HCT116 (cell line): Measurements from ENCODE around the gene FAM237B. TPM values are rescaled to one million over a fixed set of nuclear protein-coding genes. Genes with fewer than 3 reads are reported as not detected.

Experiments used
- ATAC-seq: fragments of 200-7000 bp; cut with Tn5 transposase; 2 replicates; pipeline ENCODE4 v1.9.1; 2020; ENCODE audit warnings: mild to moderate bottlenecking, moderate library complexity
- BruUV-seq: library from RNA; stranded (reverse); fragments of 400-500 nt; replicated peaks from 2 replicates; lab custom pipeline; 2021; lab: Mats Ljungman, UMichigan
- CTCF ChIA-PET: fragments of 300-600 bp; sonication (Branson Sonifier 250); formaldehyde crosslinking; loops from one replicate; lab custom pipeline; 2021; ENCODE audit warnings: antibody characterized with exemption; lab: Charles Lee
- POLR2A ChIA-PET: fragments of 300-600, 350-600 bp; sonication (Branson Sonifier 250); formaldehyde crosslinking; loops from one replicate; lab custom pipeline; 2021; ENCODE audit warnings: antibody characterized with exemption; lab: Charles Lee
- RAD21 ChIA-PET, 2 experiments: fragments of 300-600 bp; sonication (Branson Sonifier 250); formaldehyde crosslinking; loops; one replicate each; lab custom pipeline; 2023; ENCODE audit warnings: low total read pairs in 2 of 2; ENCODE audit not compliant: uncharacterized antibody in 2 of 2, unreplicated experiment in 2 of 2, low non-redundant PET in 1 of 2; lab: Charles Lee
- DNase-seq: peaks from one replicate; pipeline ENCODE4 v3.0.0-alpha.2; 2010; ENCODE audit warnings: low read depth, low spot score
- H2AFZ ChIP-seq: fragments of 200-600 bp; shearing (Covaris generic), sonication (generic); 2 replicates; pipeline ENCODE4 v1.6.1; 2017; ENCODE audit warnings: low read depth, mixed run types, mixed read lengths, antibody characterized with exemption, low read length; ENCODE audit not compliant: poor library complexity, severe bottlenecking
- H3K27ac ChIP-seq: 2 replicates; pipeline ENCODE4 v1.5.1; 2012; ENCODE audit warnings: low read depth, low read length
- H3K27me3 ChIP-seq: fragments of 200-600 bp; sonication (generic); 2 replicates; pipeline ENCODE4 v1.6.1; 2016; ENCODE audit warnings: mixed run types, low read length, mixed read lengths; ENCODE audit not compliant: insufficient read depth
- H3K36me3 ChIP-seq, 2 experiments: fragments of 200-500 bp in 1 of 2; fragments of 200-600 bp in 1 of 2; sonication (Bioruptor generic) in 1 of 2; sonication (generic) in 1 of 2; 2 replicates each; pipeline versions ENCODE4 v1.5.1 to v1.6.1; 2014 to 2016; ENCODE audit warnings: low read length in 2 of 2, inconsistent platforms in 1 of 2, mixed read lengths in 1 of 2, mixed run types in 1 of 2; ENCODE audit not compliant: insufficient read depth in 2 of 2, control insufficient read depth in 1 of 2
- H3K4me1 ChIP-seq, 2 experiments: fragments of 200-600 bp in 1 of 2; sonication (generic) in 1 of 2; 2 replicates each; pipeline versions ENCODE4 v1.5.1 to v1.6.1; 2012 to 2017; ENCODE audit warnings: low read length in 2 of 2, inconsistent platforms in 1 of 2, mild to moderate bottlenecking in 1 of 2, mixed read lengths in 1 of 2, mixed run types in 1 of 2, moderate library complexity in 1 of 2; ENCODE audit not compliant: insufficient read depth in 2 of 2, control insufficient read depth in 1 of 2
- H3K4me2 ChIP-seq: fragments of 200-600 bp; sonication (generic); 2 replicates; pipeline ENCODE4 v1.6.1; 2017; ENCODE audit warnings: mixed run types, low read length, mixed read lengths
- H3K4me3 ChIP-seq, 2 experiments: fragments of 200-600 bp in 1 of 2; sonication (generic) in 1 of 2; replicated peaks in 1 of 2; 2 replicates each; pipeline ENCODE4 v1.5.1; 2011 to 2016; ENCODE audit warnings: low read length in 2 of 2, control low read depth in 1 of 2, low read depth in 1 of 2, mild to moderate bottlenecking in 1 of 2, mixed read lengths in 1 of 2, mixed run types in 1 of 2
- H3K79me2 ChIP-seq: fragments of 200-600 bp; sonication (generic); 2 replicates; pipeline ENCODE4 v1.6.1; 2017; ENCODE audit warnings: mild to moderate bottlenecking, mixed run types, low read length, moderate library complexity, mixed read lengths; ENCODE audit not compliant: insufficient read depth
- H3K9ac ChIP-seq: fragments of 200-600 bp; sonication (generic); 2 replicates; pipeline ENCODE4 v1.6.1; 2016; ENCODE audit warnings: low read length, mixed read lengths
- H3K9me2 ChIP-seq: fragments of 200-600 bp; sonication (generic), shearing (Covaris generic); 2 replicates; pipeline ENCODE4 v1.6.1; 2017; ENCODE audit warnings: mixed run types, mild to moderate bottlenecking, moderate library complexity; ENCODE audit not compliant: insufficient read depth
- H3K9me3 ChIP-seq, 2 experiments: fragments of 200-500 bp in 1 of 2; fragments of 200-600 bp in 1 of 2; sonication (Bioruptor generic) in 1 of 2; sonication (generic) in 1 of 2; 2 replicates each; pipeline ENCODE4 v1.6.1; 2014 to 2017; ENCODE audit warnings: low read length in 2 of 2, mixed read lengths in 2 of 2, inconsistent platforms in 1 of 2, low read depth in 1 of 2, mild to moderate bottlenecking in 1 of 2, mixed run types in 1 of 2, moderate library complexity in 1 of 2; ENCODE audit not compliant: control insufficient read depth in 1 of 2, insufficient read depth in 1 of 2
- H4K20me1 ChIP-seq: fragments of 200-600 bp; sonication (generic), shearing (Covaris generic); 2 replicates; pipeline ENCODE4 v1.6.1; 2017; ENCODE audit warnings: mixed run types, mild to moderate bottlenecking, moderate library complexity; ENCODE audit not compliant: insufficient read depth
- ATF3 ChIP-seq: IDR thresholded peaks from 2 replicates; pipeline ENCODE4 v1.6.1; 2012
- CTCF ChIP-seq, 3 experiments: fragments of 200-600 bp in 1 of 3; sonication (generic) in 1 of 3; IDR thresholded peaks in 2 of 3; conservative IDR thresholded peaks in 1 of 3; 2 replicates each; pipeline ENCODE4 v1.5.1; 2012 to 2017; ENCODE audit warnings: low read depth in 2 of 3, low read length in 2 of 3, antibody characterized with exemption in 1 of 3, borderline replicate concordance in 1 of 3, control low read depth in 1 of 3, mild to moderate bottlenecking in 1 of 3, mixed read lengths in 1 of 3, mixed run types in 1 of 3, moderate library complexity in 1 of 3; ENCODE audit not compliant: insufficient read depth in 1 of 3
- EGR1 ChIP-seq: IDR thresholded peaks from 2 replicates; pipeline ENCODE4 v1.6.1; 2012; ENCODE audit warnings: low read depth
- EZH2 ChIP-seq: fragments of 200-600 bp; sonication (generic); IDR thresholded peaks from 2 replicates; pipeline ENCODE4 v1.6.1; 2017; ENCODE audit warnings: antibody characterized with exemption, mixed run types
- FOSL1 ChIP-seq: IDR thresholded peaks from 2 replicates; pipeline ENCODE4 v1.6.1; 2012; ENCODE audit warnings: low read depth
- JUND ChIP-seq: IDR thresholded peaks from 2 replicates; pipeline ENCODE4 v1.6.1; 2012
- MAX ChIP-seq: IDR thresholded peaks from 2 replicates; pipeline ENCODE4 v1.6.1; 2012
- RAD21 ChIP-seq: IDR thresholded peaks from 2 replicates; pipeline ENCODE4 v1.6.1; 2012; ENCODE audit warnings: low read depth, mild to moderate bottlenecking
- REST ChIP-seq: IDR thresholded peaks from 2 replicates; pipeline ENCODE4 v1.6.1; 2012; ENCODE audit warnings: low read depth
- SIN3A ChIP-seq: IDR thresholded peaks from 2 replicates; pipeline ENCODE4 v1.6.1; 2012; ENCODE audit warnings: low read depth
- SP1 ChIP-seq: IDR thresholded peaks from 2 replicates; pipeline ENCODE4 v1.6.1; 2012; ENCODE audit warnings: low read depth
- YY1 ChIP-seq: IDR thresholded peaks from 2 replicates; pipeline ENCODE4 v1.6.1; 2011; ENCODE audit warnings: low read length, low read depth, moderate library complexity, mild to moderate bottlenecking; ENCODE audit not compliant: insufficient replicate concordance; ENCODE audit errors: extremely low read depth
- ZBTB33 ChIP-seq: IDR thresholded peaks from 2 replicates; pipeline ENCODE4 v1.6.1; 2011; ENCODE audit warnings: mild to moderate bottlenecking, low read length, moderate library complexity; ENCODE audit not compliant: insufficient replicate concordance; ENCODE audit errors: extremely low read depth
- ZFX ChIP-seq: fragments of 450-650 bp; IDR thresholded peaks from 2 replicates; pipeline ENCODE4 v1.6.1; 2017
- ZNF274 ChIP-seq: fragments of 200-500 bp; sonication (Bioruptor generic); IDR thresholded peaks from 2 replicates; pipeline ENCODE4 v1.6.1; 2014; ENCODE audit warnings: mild to moderate bottlenecking, low read depth, low read length, inconsistent platforms
- intact Hi-C: fragments of 100-400 bp; cut with micrococcal nuclease; formaldehyde crosslinking; loops from 2 replicates; pipeline ENCODE4 v1.10.0; 2022
- total RNA-seq: library from RNA; stranded (reverse); gene quantifications from one replicate; pipeline ENCODE4 v1.2.1, GENCODE V29; 2021; ENCODE audit not compliant: unreplicated experiment

Gene FAM237B
- total RNA-seq, 1 experiment from 2014 or later: not detected

GRCh38 chr7:90326500-90326899, 5.4 kb upstream of the FAM237B start:
- no peaks in the 10 kb centered on the region; the same call in 1 of the 2 replicates for H3K9me2 ChIP-seq
- ATAC-seq: no peak
- CTCF ChIA-PET: no interaction called here
- no peak overlapping the region for H3K9ac ChIP-seq
- H3K4me2 ChIP-seq: no peak overlapping the region
- H2AFZ ChIP-seq: no peak overlapping the region
- POLR2A ChIA-PET: no interaction called here
- H3K4me1 ChIP-seq: no peaks in the 10 kb centered on the region
- no peak for TF ChIP-seq YY1
- TF ChIP-seq SIN3A: no peak
- TF ChIP-seq ZBTB33: no peak
- TF ChIP-seq SP1: no peak
- no peak for TF ChIP-seq CTCF (IDR thresholded peaks at IDR 0.05 in 2 of 3, conservative IDR thresholded peaks at IDR 0.05 in 1 of 3; ENCODE audit: borderline replicate concordance in 1 of 3, insufficient read depth in 1 of 3, low read depth in 2 of 3, low read length in 2 of 3)
- TF ChIP-seq MAX: no peak
- no peak for TF ChIP-seq FOSL1
- TF ChIP-seq JUND: no peak
- no peak for TF ChIP-seq EZH2
- TF ChIP-seq EGR1: no peak
- TF ChIP-seq REST: no peak
- TF ChIP-seq ATF3: no peak
- TF ChIP-seq ZNF274: no peak
- TF ChIP-seq RAD21: no peak
- TF ChIP-seq ZFX: no peak
- TF ChIP-seq, all 23 proteins: peak for 0
- no peaks in the 10 kb centered on the region for H3K9me3 ChIP-seq
- no peak for DNase-seq
- no peaks in the 10 kb centered on the region for H3K27me3 ChIP-seq
- H3K79me2 ChIP-seq: no peaks in the 10 kb centered on the region
- BruUV-seq: no TSS peak
- H3K27ac ChIP-seq: no peak overlapping the region
- intact Hi-C loops: no loop called here
- no peaks in the 10 kb centered on the region for H4K20me1 ChIP-seq
- H3K4me3 ChIP-seq: no peak overlapping the region
- RAD21 ChIA-PET: no interaction called here
- H3K36me3 ChIP-seq: no peaks in the 10 kb centered on the region
